Spleen (tissue), 7 donors: ENCODE results near the gene LMF1.

ENCODE experiments used
- POLR2A ChIP-seq, 3 donors: fragments of 450-650 bp; IDR thresholded peaks; one replicate each; pipeline ENCODE4 v1.5.1; 2017; ENCODE audit warnings: antibody characterized with exemption in 3 of 3, mild to moderate bottlenecking in 1 of 3
- POLR2AphosphoS5 ChIP-seq, 3 donors: sonication (generic); formaldehyde crosslinking; IDR thresholded peaks; one replicate each; pipeline ENCODE4 v1.5.1; 2017; ENCODE audit warnings: antibody characterized with exemption in 3 of 3
- TF ChIP-seq, protein P1 (sequence below), 11 experiments: fragments of 200-600 bp in 7 of 11; fragments of 450-650 bp in 4 of 11; sonication (generic) in 4 of 11; IDR thresholded peaks in 8 of 11; conservative IDR thresholded peaks in 3 of 11; 1 replicate in 7 of 11; 2 replicates in 4 of 11; pipeline versions ENCODE4 v1.4.0 to v1.8.0; 2016 to 2021; ENCODE audit warnings: antibody characterized with exemption in 11 of 11, inconsistent platforms in 4 of 11, mild to moderate bottlenecking in 1 of 11
- donor health status: DM: no; HTN: no; CAD: no; lungs with moderate emphysema.
- donor health status: DM: no; HTN: no; CAD: no.
- donor health status: DM: no; HTN: no; CAD: no.

DNA sequence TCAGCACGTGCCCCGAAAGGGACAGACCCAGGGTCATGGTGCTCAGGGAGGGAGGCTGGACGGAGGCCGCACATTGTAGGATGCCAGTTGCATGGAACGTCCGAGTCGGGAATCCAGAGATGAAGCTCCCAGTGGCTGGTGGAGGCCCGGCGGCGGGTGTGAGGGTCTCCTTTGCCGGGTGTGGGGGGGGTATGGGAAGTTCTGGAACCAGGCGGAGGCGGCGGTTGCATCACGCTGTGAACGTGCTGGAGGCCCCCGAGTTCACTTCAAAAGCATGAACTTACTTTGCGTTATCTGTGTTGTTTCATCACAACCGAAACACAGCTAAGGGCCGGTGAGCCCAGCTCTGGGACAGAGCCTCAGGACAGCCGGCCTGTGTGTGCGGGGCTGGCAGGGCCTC lies 96.9 kb downstream of the LMF1 start:
- TF ChIP-seq, protein P1, sequence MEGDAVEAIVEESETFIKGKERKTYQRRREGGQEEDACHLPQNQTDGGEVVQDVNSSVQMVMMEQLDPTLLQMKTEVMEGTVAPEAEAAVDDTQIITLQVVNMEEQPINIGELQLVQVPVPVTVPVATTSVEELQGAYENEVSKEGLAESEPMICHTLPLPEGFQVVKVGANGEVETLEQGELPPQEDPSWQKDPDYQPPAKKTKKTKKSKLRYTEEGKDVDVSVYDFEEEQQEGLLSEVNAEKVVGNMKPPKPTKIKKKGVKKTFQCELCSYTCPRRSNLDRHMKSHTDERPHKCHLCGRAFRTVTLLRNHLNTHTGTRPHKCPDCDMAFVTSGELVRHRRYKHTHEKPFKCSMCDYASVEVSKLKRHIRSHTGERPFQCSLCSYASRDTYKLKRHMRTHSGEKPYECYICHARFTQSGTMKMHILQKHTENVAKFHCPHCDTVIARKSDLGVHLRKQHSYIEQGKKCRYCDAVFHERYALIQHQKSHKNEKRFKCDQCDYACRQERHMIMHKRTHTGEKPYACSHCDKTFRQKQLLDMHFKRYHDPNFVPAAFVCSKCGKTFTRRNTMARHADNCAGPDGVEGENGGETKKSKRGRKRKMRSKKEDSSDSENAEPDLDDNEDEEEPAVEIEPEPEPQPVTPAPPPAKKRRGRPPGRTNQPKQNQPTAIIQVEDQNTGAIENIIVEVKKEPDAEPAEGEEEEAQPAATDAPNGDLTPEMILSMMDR (IDR thresholded peaks at IDR 0.05 in 8 of 11, conservative IDR thresholded peaks at IDR 0.05 in 3 of 11) = no peak
- TF ChIP-seq POLR2A (IDR thresholded peaks at IDR 0.05) (no peak), POLR2AphosphoS5 (IDR thresholded peaks at IDR 0.05) (no peak)
